ENCODE data around the gene AAK1.

Gene AAK1

DNA sequence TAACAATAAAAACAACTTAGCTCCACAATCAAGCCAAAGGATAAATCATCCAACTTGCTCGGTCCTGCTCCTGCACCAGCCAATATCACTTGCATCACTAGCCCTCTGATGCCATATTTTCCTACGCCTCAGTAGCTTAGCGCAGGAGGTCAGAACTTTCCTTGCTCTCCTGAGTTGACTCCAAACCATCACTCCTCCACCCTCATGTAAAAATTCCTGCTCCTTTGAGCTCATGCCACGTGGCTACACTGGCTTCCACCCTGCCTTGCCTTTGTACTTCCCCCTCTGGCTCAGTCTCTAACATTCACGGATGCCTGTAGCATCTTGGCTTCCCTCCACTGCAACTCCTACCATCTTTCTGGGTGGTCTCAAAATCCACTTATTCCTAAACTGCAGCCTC, 25.2 kb downstream of the AAK1 start:
- TF ChIP-seq, protein P1, sequence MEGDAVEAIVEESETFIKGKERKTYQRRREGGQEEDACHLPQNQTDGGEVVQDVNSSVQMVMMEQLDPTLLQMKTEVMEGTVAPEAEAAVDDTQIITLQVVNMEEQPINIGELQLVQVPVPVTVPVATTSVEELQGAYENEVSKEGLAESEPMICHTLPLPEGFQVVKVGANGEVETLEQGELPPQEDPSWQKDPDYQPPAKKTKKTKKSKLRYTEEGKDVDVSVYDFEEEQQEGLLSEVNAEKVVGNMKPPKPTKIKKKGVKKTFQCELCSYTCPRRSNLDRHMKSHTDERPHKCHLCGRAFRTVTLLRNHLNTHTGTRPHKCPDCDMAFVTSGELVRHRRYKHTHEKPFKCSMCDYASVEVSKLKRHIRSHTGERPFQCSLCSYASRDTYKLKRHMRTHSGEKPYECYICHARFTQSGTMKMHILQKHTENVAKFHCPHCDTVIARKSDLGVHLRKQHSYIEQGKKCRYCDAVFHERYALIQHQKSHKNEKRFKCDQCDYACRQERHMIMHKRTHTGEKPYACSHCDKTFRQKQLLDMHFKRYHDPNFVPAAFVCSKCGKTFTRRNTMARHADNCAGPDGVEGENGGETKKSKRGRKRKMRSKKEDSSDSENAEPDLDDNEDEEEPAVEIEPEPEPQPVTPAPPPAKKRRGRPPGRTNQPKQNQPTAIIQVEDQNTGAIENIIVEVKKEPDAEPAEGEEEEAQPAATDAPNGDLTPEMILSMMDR (IDR thresholded peaks at IDR 0.05): no peak
- peaks cover 0 to 30% (median 13%) of the 10 kb centered on the region in 4 donors for H3K4me1 ChIP-seq
- no peaks in the 10 kb centered on the region for H3K27me3 ChIP-seq
- intact Hi-C loops (cut with DNase I; ENCODE audit: low total_unique reads): no loop called here
- H3K4me3 ChIP-seq: no peak overlapping the region
- no peak for DNase-seq
- no peaks in the 10 kb centered on the region for H3K36me3 ChIP-seq
- H3K9me3 ChIP-seq: no peaks in the 10 kb centered on the region
- H3K27ac ChIP-seq: no peak overlapping the region

DNA sequence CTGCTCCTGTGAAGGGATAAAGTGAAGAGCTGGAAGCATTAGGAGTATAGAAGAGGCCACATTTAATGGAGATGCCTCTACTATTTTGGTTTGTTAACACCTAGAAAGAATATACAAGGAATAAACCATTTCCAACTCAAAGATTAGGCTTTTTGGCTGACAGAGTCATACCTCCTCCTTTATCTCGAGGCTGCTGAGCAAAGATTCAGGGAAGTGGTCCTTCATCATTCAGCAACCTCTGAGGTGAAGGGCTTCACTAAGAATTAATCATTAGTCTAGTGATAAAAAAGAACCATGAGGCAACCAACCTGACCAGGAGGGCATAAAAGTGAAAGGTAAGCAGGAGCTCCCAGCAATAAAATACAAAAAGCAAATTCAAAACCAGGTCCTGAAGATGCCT, 25.8 kb downstream of the AAK1 start:
- Histone ChIP-seq H3K27me3 (no peaks in the 10 kb centered on the region), H3K36me3 (no peaks in the 10 kb centered on the region), H3K27ac (no peak overlapping the region), H3K4me3 (no peak overlapping the region), H3K9me3 (no peaks in the 10 kb centered on the region), H3K4me1 (peaks cover 0 to 30% (median 13%) of the 10 kb centered on the region in 4 donors)
- no peak for DNase-seq
- TF ChIP-seq, protein P1 (IDR thresholded peaks at IDR 0.05): no peak
- intact Hi-C loops (cut with DNase I; ENCODE audit: low total_unique reads): no loop called here

DNA sequence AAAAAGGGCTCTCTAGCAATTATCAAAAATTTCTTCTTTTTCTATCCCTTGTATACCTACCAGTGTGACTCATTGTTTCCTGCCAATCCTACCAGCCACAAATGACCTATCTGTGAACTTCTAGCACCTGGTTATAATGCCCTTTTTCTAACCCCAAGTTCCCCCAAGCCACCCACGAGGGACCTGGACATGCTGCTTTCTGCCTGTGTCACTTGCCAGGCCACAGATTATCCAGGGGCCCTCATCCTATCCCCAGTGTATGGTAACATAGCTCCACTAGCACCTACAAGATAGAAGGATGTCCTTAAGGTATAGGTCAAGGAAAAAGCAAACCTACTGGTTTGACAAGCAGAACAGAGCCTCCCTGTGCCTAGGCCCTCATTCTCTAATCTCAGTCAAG, 26.8 kb downstream of the AAK1 start:
- H3K4me3 ChIP-seq: no peak overlapping the region
- no peak for DNase-seq
- no peaks in the 10 kb centered on the region for H3K27me3 ChIP-seq
- TF ChIP-seq, protein P1 (IDR thresholded peaks at IDR 0.05): no peak
- intact Hi-C loops (cut with DNase I; ENCODE audit: low total_unique reads): no loop called here
- no peaks in the 10 kb centered on the region for H3K9me3 ChIP-seq
- no peak overlapping the region for H3K27ac ChIP-seq
- H3K4me1 ChIP-seq: peaks cover 0 to 30% (median 13%) of the 10 kb centered on the region in 4 donors
- no peaks in the 10 kb centered on the region for H3K36me3 ChIP-seq

DNA sequence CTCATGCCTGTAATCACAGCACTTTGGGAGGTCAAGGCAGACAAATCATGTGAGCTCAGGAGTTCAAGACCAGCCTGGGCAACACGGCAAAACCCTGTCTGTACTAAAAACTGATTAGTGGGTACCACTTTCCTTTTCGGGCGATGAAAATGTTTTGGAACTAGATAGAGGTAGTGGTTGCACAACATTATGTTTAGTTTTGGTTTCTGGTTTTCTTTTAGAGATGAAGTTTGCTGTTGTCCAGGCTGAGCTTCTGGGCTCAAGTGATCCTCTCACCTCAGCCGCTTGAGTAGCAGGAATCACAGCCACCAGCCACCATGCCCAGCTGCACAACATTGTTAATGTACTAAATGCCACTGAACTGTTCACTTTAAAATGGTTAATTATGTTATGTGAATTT, 27.6 kb downstream of the AAK1 start:
- Histone ChIP-seq H3K4me3 (no peak overlapping the region), H3K4me1 (peaks cover 0 to 30% (median 13%) of the 10 kb centered on the region in 4 donors), H3K9me3 (no peaks in the 10 kb centered on the region), H3K27me3 (no peaks in the 10 kb centered on the region), H3K27ac (no peak overlapping the region), H3K36me3 (no peaks in the 10 kb centered on the region)
- intact Hi-C loops (cut with DNase I; ENCODE audit: low total_unique reads): no loop called here
- TF ChIP-seq, protein P1 (IDR thresholded peaks at IDR 0.05): no peak
- DNase-seq: no peak

DNA sequence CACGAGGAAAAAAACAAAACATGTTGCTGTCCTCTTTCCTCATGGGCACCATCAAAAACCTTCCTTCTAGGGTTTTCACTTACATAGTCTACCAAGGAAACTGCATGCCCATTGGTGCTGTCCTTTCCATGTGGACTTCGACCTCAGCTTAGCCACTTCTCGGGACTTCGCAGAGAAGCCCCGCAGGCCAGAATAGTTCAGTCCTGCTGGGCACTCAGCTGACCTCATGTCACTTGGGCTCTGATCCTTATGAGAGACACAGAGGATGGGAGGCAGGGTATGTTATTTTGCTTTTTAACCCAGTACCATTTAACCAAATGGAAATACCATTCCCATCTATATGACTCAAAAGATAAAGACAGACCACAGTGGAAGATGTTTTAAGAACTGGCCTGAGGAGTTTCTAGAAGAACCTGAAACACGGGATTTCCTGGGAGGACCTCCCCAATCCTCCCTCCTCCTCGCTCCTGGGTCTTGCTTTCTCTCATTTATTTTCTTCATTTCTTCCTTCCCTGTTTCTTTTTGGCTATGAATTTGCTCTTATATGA, 28.4 kb downstream of the AAK1 start:
- Histone ChIP-seq H3K27me3 (no peaks in the 10 kb centered on the region), H3K27ac (no peak overlapping the region), H3K36me3 (no peaks in the 10 kb centered on the region), H3K4me1 (peaks cover 0 to 28% (median 10%) of the 10 kb centered on the region in 4 donors), H3K9me3 (no peaks in the 10 kb centered on the region), H3K4me3 (no peak overlapping the region)
- DNase-seq: no peak
- intact Hi-C loops (cut with DNase I; ENCODE audit: low total_unique reads): no loop called here
- TF ChIP-seq, protein P1 (IDR thresholded peaks at IDR 0.05): no peak

DNA sequence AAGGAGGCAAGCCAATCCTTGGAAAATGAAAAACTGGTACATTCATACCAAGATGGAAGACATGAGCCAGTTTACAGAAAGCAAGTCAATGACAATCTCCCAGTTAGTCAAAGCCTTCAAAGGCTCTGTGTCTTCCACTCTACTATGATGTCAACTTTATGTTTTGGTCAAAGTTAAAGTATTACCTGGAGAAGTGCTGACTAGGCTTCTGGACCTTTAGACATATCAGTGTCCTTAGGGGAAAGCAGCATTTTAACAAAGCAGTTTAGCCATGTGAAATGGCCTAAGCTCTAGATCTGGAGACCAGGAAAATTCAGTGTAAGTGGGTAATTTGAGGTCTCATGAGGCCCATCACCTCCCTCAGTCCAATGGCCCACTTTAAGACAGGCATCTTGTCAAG, 30.8 kb downstream of the AAK1 start:
- Histone ChIP-seq H3K36me3 (no peaks in the 10 kb centered on the region), H3K27me3 (no peaks in the 10 kb centered on the region), H3K4me3 (no peak overlapping the region), H3K4me1 (peaks cover 0 to 7% (median 0%) of the 10 kb centered on the region in 4 donors), H3K9me3 (no peaks in the 10 kb centered on the region), H3K27ac (no peak overlapping the region)
- intact Hi-C loops (cut with DNase I; ENCODE audit: low total_unique reads): no loop called here
- DNase-seq: no peak
- TF ChIP-seq, protein P1 (IDR thresholded peaks at IDR 0.05): no peak

Measured in tibial artery (tissue), 4 donors.